A549 treated with AZD9567 at 1 μM for 4 hours (cell line): ENCODE results near the gene SLC18A3. TPM values are rescaled to one million over a fixed set of nuclear protein-coding genes. Genes with fewer than 3 reads are reported as not detected.

ENCODE experiments used
- total RNA-seq: library from RNA; stranded (reverse); fragments of 200-300 nt; extraction: Qiagen RNA extraction; gene quantifications from 5 replicates; pipeline ENCODE4 v1.2.3, GENCODE V29; 2022; ENCODE audit not compliant: insufficient read depth

Gene SLC18A3
- total RNA-seq = 0.03 to 0.06 TPM in 2 of 5 replicates, not detected in the others

DNA sequence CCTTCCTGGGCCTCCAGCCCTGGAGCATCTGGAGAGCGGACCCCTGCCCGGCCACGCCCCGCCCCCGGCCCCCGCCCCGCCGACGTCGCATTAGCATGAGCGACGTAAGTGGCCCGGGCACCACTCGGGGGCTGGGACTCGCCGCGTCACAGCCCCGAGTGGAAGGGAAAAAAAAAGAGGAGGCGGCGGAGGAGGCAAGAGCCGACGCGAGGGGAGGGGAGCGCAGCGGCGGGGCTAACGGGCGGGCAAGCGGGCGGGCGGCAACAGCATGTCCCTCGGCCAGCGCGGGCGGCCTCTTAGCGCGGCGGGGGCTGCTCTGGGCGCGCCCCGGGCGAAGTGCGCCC is at the start of gene SLC18A3:
TSS of gene SLC18A3 (plus strand) at position 197 of the 344 bp plus-strand sequence. CDS start 431 bp downstream, outside the sequence.

DNA sequence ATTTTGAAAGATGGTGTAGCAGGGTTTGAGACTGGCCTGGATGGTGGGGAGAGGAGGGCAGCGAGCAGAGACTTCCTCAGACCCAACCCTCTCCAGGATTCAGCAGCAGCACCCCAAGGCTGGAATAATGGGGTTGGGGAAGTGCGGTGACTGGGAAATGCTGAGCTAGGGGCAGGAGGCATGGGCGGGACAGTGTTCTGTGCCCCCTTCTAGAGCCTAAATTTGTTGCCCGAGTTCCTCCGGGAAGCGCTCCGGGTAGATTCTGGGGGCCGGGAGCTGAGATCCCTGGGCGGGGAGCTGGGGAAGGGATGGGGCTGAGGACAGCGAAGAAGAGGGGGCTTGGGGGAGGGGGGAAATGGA is 3.8 kb downstream of the SLC18A3 start, which contains the start of gene CHAT:
TSS of gene CHAT (plus strand) at position 156 of the 360 bp plus-strand sequence. CDS start at position 309, 153 bp downstream.

Other genes starting within 250 kb of the SLC18A3 start
- 0.02 TPM in 1 of 5 replicates, not detected in the others for gene DRGX, start 214.2 kb upstream of the SLC18A3 start, total RNA-seq
- gene ERCC6, start 71.2 kb upstream of the SLC18A3 start, total RNA-seq = 5.4 to 9.7 TPM (median 6.6 TPM) in 5 replicates
- not detected in 5 replicates for gene CHAT, start 3.7 kb downstream of the SLC18A3 start, total RNA-seq
- gene C10orf53, start 69.3 kb downstream of the SLC18A3 start, total RNA-seq = not detected in 5 replicates
- gene OGDHL, start 152.0 kb downstream of the SLC18A3 start, total RNA-seq = 0.22 to 0.35 TPM (median 0.27 TPM) in 4 of 5 replicates, not detected in the other